Amygdala (tissue), 56 donors: Measurements from ENCODE around the gene GALC.
A peak's percentile ranks its signal among the peaks of the same experiment; 100 is the strongest.

Experiments
- DNase-seq, 56 donors: peaks; one replicate each; lab custom pipeline; 2025; lab: John Stamatoyannopoulos, UW

The GALC gene

GRCh38 chr14:87966816-87967215 lies 26.2 kb downstream of the GALC start:
- DNase-seq: no peak

DNA sequence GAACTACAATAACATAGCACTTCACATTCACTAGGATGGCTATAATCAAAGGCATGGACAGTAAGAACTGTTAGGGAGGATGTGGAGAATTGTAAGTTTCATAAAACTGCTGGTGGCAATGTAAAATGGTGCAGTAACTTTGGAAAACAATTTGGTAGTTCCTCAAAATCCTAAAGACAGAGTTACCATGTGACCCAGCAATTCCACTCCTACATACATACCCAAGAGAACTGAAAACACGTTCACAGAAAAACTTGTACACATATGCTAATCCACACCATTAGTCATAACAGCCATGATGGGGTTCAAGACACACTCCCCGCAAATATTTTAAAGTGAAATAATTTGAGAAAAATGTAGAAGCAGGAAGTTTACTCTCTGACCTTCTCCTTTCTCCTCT lies 31.7 kb downstream of the GALC start:
- no peak for DNase-seq

- no peak for DNase-seq
Observed at GRCh38 chr14:87960013-87960787, 32.8 kb downstream of the GALC start.

DNA sequence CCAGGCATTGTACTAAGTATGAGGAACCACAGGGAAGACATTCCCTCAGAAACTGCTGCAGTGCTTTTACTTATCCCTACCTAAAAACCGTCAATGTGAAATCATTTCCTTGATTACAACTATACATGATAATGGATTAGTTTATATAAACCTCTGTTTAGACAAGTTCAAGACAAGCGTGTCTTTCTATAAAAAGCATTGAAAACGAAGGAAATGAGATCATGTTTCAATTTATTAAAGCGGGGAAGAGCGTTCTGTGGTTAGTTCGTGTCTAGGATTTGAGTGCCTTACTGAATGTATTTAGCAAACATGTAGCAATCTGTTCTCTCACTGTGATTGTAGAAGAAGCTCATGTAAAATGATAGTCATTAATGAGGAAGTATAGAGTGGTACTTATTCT lies 37.5 kb downstream of the GALC start:
- no peak for DNase-seq

- DNase-seq: no peak
Observed at GRCh38 chr14:87952307-87953094, 40.5 kb downstream of the GALC start.

GRCh38 chr14:87944987-87945604 lies 47.9 kb downstream of the GALC start:
- DNase-seq: peak in 2 of 56 donors; percentile 4

DNA sequence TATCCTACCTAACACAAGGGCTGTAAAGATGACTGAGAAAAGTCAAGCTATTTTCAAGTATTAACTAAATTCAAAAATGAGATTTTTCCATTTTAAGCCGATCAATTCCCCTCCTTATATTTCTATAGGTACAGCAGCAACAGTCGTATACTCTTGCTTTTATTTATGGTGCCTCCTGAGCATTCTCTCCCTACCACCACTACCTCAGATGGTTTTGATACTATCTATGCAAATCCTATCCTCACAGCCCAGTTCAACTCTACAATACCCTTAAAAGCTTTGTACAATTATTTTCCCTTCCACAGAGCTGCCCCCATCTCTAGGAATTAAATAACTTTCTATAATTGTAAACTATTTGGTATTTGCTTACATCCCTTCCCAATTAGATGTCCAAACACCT lies 52.1 kb downstream of the GALC start:
- DNase-seq: no peak

- no peak for DNase-seq
Observed at GRCh38 chr14:87940382-87940781, 52.6 kb downstream of the GALC start.

GRCh38 chr14:87935886-87936285 lies 57.1 kb downstream of the GALC start:
- no peak for DNase-seq

DNA sequence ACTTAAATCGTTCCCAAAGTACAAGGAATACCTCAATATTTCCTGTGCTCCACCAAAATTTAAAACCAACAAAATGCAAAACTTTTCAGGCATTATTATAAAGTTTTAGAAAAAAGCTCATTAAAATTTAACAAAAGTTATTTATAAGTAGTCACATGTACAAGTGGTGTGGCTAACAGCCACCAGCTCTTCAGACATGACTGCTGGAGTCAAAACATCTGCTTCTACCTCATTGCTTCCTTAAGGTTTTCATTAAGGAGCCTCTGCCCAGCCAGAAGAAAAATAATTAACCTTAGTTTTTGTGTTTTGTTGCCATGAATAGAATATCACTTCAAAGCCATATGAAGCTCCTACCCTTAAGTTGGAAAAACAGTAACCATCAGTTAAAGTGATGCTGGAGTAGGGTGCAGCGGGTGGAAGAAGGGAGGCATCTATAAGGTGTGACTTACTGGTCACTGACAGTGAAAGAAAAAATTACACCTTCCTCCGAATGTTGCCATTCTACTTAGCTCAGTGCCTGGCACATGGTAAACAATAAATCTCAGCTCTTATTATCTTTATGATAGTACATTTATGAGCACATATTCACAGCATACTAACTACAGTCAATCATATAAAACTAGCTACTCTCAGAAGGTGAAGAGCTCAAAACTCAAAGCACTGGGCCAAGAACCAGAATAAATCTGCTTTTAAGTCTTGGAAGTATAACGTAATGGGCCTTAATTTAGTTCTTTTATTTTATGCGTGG lies 57.7 kb downstream of the GALC start:
- DNase-seq: no peak

DNA sequence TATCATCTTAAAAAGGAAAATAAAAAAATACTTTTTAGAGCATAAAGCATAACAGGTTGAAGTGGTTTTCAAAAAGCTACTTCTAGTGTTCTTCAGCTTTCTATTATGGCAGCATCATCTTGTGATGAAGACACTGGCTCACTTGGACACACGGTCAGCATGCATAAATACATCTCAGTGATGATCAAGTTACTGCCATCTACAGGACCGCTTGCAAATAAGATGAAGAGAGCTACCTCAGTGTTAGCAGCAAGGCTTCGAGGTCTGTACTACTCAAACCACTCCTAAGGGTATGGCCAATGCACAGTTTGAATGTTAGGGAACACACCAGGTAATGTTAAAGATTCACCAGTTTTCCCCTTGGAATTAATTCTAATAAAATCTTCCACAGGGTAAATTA lies 58.8 kb downstream of the GALC start:
- DNase-seq: no peak

DNA sequence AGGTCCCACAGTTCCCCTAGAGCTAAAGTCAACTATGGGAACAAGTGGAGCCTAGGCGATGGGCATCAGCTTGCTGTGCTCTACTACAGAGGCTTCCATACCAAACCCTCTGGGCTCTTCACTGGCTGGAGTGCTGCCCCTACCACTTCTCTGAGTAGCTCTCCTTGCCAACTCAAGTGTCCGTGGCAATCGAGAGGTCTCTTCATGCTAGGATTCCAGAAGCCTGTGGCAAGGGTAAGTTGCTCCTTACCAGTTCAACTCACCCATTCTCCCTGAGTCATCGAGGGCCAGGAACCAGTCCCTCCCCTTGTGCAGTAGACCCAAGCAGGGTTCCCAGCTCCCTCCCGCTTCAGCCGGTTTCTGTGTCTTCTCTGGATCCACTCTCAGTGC lies 76.1 kb downstream of the GALC start:
- DNase-seq: no peak

GRCh38 chr14:87916103-87916885 lies 76.7 kb downstream of the GALC start:
- no peak for DNase-seq

- DNase-seq: peak in 10 of 56 donors; percentile 1 to 31 (median 10)
Observed at GRCh38 chr14:87908550-87908949, 84.4 kb downstream of the GALC start.

DNA sequence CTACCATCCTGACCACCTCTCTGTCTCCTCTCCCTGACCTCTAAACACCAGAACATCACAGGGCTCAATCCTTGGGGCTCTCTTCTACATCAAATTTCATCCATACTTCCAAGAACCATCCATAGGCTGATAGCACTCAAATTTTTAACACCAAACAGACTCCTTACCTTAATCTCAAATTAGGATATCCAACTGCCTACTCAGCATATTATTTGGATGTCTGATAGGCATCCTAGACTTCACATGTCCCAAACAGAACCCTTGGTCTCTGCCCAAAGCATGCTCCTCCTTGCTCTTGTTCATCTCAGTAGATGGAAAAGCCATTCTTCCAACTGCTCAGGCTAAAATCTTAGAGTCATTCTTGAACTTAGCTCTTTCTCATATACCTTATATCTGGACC lies 91.3 kb downstream of the GALC start:
- no peak for DNase-seq

- peak in 1 of 56 donors; percentile 15 for DNase-seq
Observed at GRCh38 chr14:87901236-87901635, 91.7 kb downstream of the GALC start.

DNA sequence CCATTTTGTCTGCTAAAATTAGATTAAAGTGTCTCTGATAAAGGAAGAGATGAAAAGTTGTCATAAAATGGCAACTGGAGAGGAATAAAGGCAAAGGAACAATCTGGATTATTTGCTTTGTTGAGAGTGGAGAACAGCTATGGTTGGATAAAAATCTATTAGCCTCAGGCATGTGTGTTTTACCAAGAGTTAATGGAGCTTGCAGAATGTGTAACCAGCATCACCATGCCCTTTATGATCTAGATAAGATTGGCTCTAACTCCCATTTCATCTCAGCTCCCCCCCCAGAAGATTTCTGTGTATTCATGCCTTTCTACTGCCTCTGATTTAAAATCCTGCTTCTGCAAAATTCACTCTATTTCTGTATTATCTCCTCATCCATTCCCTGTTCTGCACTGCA lies 93.8 kb downstream of the GALC start:
- no peak for DNase-seq

GRCh38 chr14:87898301-87898700 lies 94.7 kb downstream of the GALC start:
- no peak for DNase-seq

GRCh38 chr14:87896393-87897380 lies 96.3 kb downstream of the GALC start:
- peak in 2 of 56 donors; percentile 3 to 44 for DNase-seq
